ENCODE results near the gene GABRA5.
"Not testable (repeated sequence)": the region's sequence is repeated elsewhere in the genome, so short reads cannot be mapped to it uniquely, and the experiment has no call there.

GABRA5 gene

GRCh38 chr15:26892182-26892518 lies 25.3 kb downstream of the GABRA5 start:
- peaks cover 10% of the 10 kb centered on the region for H3K27me3 ChIP-seq (ENCODE audit: low read depth, low read length)
- H3K36me3 ChIP-seq (ENCODE audit: control insufficient read depth in 1 of 2, insufficient read depth in 2 of 2, low read length in 2 of 2), result no peaks in the 10 kb centered on the region
- no peak overlapping the region for H3K27ac ChIP-seq (ENCODE audit: low read length)
- H3K4me3 ChIP-seq (ENCODE audit: low read depth in 1 of 2, low read length in 2 of 2), result peak overlapping the region; percentile 16 to 65
- no peaks in the 10 kb centered on the region for H3K9me3 ChIP-seq (ENCODE audit: control insufficient read depth in 1 of 2, low read length in 2 of 2)
- H3K4me1 ChIP-seq (ENCODE audit: control insufficient read depth in 1 of 2, insufficient read depth in 2 of 2, low read length in 2 of 2), result peaks cover 0 to 10% of the 10 kb centered on the region in 2 donors

GRCh38 chr15:26892678-26893077 lies 25.8 kb downstream of the GABRA5 start:
- peaks cover 10% of the 10 kb centered on the region for H3K27me3 ChIP-seq (ENCODE audit: low read depth, low read length)
- H3K9me3 ChIP-seq (ENCODE audit: control insufficient read depth in 1 of 2, low read length in 2 of 2), result no peaks in the 10 kb centered on the region
- H3K27ac ChIP-seq (ENCODE audit: low read length), result no peak overlapping the region
- no peaks in the 10 kb centered on the region for H3K36me3 ChIP-seq (ENCODE audit: control insufficient read depth in 1 of 2, insufficient read depth in 2 of 2, low read length in 2 of 2)
- peaks cover 0 to 10% of the 10 kb centered on the region in 2 donors for H3K4me1 ChIP-seq (ENCODE audit: control insufficient read depth in 1 of 2, insufficient read depth in 2 of 2, low read length in 2 of 2)
- no peak overlapping the region for H3K4me3 ChIP-seq (ENCODE audit: low read depth in 1 of 2, low read length in 2 of 2)

GRCh38 chr15:26893351-26894065 lies 26.6 kb downstream of the GABRA5 start:
- Histone ChIP-seq H3K27ac (ENCODE audit: low read length) (no peak overlapping the region), H3K9me3 (ENCODE audit: control insufficient read depth in 1 of 2, low read length in 2 of 2) (no peaks in the 10 kb centered on the region), H3K27me3 (ENCODE audit: low read depth, low read length) (peaks cover 10% of the 10 kb centered on the region), H3K36me3 (ENCODE audit: control insufficient read depth in 1 of 2, insufficient read depth in 2 of 2, low read length in 2 of 2) (no peaks in the 10 kb centered on the region), H3K4me1 (ENCODE audit: control insufficient read depth in 1 of 2, insufficient read depth in 2 of 2, low read length in 2 of 2) (peaks cover 0 to 10% of the 10 kb centered on the region in 2 donors), H3K4me3 (ENCODE audit: low read depth in 1 of 2, low read length in 2 of 2) (no peak overlapping the region)

GRCh38 chr15:26894181-26894580 lies 27.3 kb downstream of the GABRA5 start:
- H3K36me3 ChIP-seq (ENCODE audit: control insufficient read depth in 1 of 2, insufficient read depth in 2 of 2, low read length in 2 of 2), result no peaks in the 10 kb centered on the region
- H3K27ac ChIP-seq (ENCODE audit: low read length), result no peak overlapping the region
- peaks cover 10% of the 10 kb centered on the region for H3K27me3 ChIP-seq (ENCODE audit: low read depth, low read length)
- no peak overlapping the region for H3K4me3 ChIP-seq (ENCODE audit: low read depth in 1 of 2, low read length in 2 of 2)
- H3K4me1 ChIP-seq (ENCODE audit: control insufficient read depth in 1 of 2, insufficient read depth in 2 of 2, low read length in 2 of 2), result peaks cover 0 to 6% of the 10 kb centered on the region in 2 donors
- no peaks in the 10 kb centered on the region for H3K9me3 ChIP-seq (ENCODE audit: control insufficient read depth in 1 of 2, low read length in 2 of 2)

- H3K4me3 ChIP-seq (ENCODE audit: low read depth in 1 of 2, low read length in 2 of 2), result not testable (repeated sequence)
Observed at GRCh38 chr15:26895346-26895745, 28.5 kb downstream of the GABRA5 start.

GRCh38 chr15:26899658-26900057 lies 32.8 kb downstream of the GABRA5 start:
- peaks cover 0 to 14% of the 10 kb centered on the region in 2 donors for H3K9me3 ChIP-seq (ENCODE audit: control insufficient read depth in 1 of 2, low read length in 2 of 2)

More at GRCh38 chr15:26895346-26895745, 28.5 kb downstream of the GABRA5 start:
- not testable (repeated sequence) for H3K36me3 ChIP-seq (ENCODE audit: control insufficient read depth in 1 of 2, insufficient read depth in 2 of 2, low read length in 2 of 2); H3K27ac ChIP-seq (ENCODE audit: low read length); H3K4me1 ChIP-seq (ENCODE audit: control insufficient read depth in 1 of 2, insufficient read depth in 2 of 2, low read length in 2 of 2); H3K9me3 ChIP-seq (ENCODE audit: control insufficient read depth in 1 of 2, low read length in 2 of 2)
- peaks cover 10% of the 10 kb centered on the region for H3K27me3 ChIP-seq (ENCODE audit: low read depth, low read length)

GRCh38 chr15:26901041-26901440 lies 34.2 kb downstream of the GABRA5 start:
- H3K4me3 ChIP-seq (ENCODE audit: low read depth in 1 of 2, low read length in 2 of 2), result no peak overlapping the region

More at GRCh38 chr15:26899658-26900057, 32.8 kb downstream of the GABRA5 start:
- no peaks in the 10 kb centered on the region for H3K36me3 ChIP-seq (ENCODE audit: control insufficient read depth in 1 of 2, insufficient read depth in 2 of 2, low read length in 2 of 2)
- no peaks in the 10 kb centered on the region for H3K4me1 ChIP-seq (ENCODE audit: control insufficient read depth in 1 of 2, insufficient read depth in 2 of 2, low read length in 2 of 2)
- H3K27me3 ChIP-seq (ENCODE audit: low read depth, low read length), result no peaks in the 10 kb centered on the region
- H3K27ac ChIP-seq (ENCODE audit: low read length), result no peak overlapping the region
- H3K4me3 ChIP-seq (ENCODE audit: low read depth in 1 of 2, low read length in 2 of 2), result no peak overlapping the region

GRCh38 chr15:26910715-26911114 lies 43.9 kb downstream of the GABRA5 start:
- Histone ChIP-seq H3K4me1 (ENCODE audit: control insufficient read depth in 1 of 2, insufficient read depth in 2 of 2, low read length in 2 of 2) (no peaks in the 10 kb centered on the region), H3K36me3 (ENCODE audit: control insufficient read depth in 1 of 2, insufficient read depth in 2 of 2, low read length in 2 of 2) (no peaks in the 10 kb centered on the region), H3K9me3 (ENCODE audit: control insufficient read depth in 1 of 2, low read length in 2 of 2) (peaks cover 0 to 6% of the 10 kb centered on the region in 2 donors), H3K27ac (ENCODE audit: low read length) (no peak overlapping the region), H3K4me3 (ENCODE audit: low read depth in 1 of 2, low read length in 2 of 2) (no peak overlapping the region), H3K27me3 (ENCODE audit: low read depth, low read length) (no peaks in the 10 kb centered on the region)

More at GRCh38 chr15:26901041-26901440, 34.2 kb downstream of the GABRA5 start:
- Histone ChIP-seq H3K27ac (ENCODE audit: low read length) (no peak overlapping the region), H3K36me3 (ENCODE audit: control insufficient read depth in 1 of 2, insufficient read depth in 2 of 2, low read length in 2 of 2) (no peaks in the 10 kb centered on the region), H3K9me3 (ENCODE audit: control insufficient read depth in 1 of 2, low read length in 2 of 2) (peaks cover 0 to 25% of the 10 kb centered on the region in 2 donors), H3K27me3 (ENCODE audit: low read depth, low read length) (no peaks in the 10 kb centered on the region), H3K4me1 (ENCODE audit: control insufficient read depth in 1 of 2, insufficient read depth in 2 of 2, low read length in 2 of 2) (no peaks in the 10 kb centered on the region)

- H3K27me3 ChIP-seq (ENCODE audit: low read depth, low read length), result no peaks in the 10 kb centered on the region
- no peak overlapping the region for H3K27ac ChIP-seq (ENCODE audit: low read length)
- H3K36me3 ChIP-seq (ENCODE audit: control insufficient read depth in 1 of 2, insufficient read depth in 2 of 2, low read length in 2 of 2), result no peaks in the 10 kb centered on the region
- H3K4me3 ChIP-seq (ENCODE audit: low read depth in 1 of 2, low read length in 2 of 2), result no peak overlapping the region
- H3K9me3 ChIP-seq (ENCODE audit: control insufficient read depth in 1 of 2, low read length in 2 of 2), result peaks cover 7 to 25% of the 10 kb centered on the region in 2 donors
- H3K4me1 ChIP-seq (ENCODE audit: control insufficient read depth in 1 of 2, insufficient read depth in 2 of 2, low read length in 2 of 2), result no peaks in the 10 kb centered on the region
Observed at GRCh38 chr15:26921433-26921832, 54.6 kb downstream of the GABRA5 start.

- Histone ChIP-seq H3K9me3 (ENCODE audit: control insufficient read depth in 1 of 2, low read length in 2 of 2) (peaks cover 0 to 4% of the 10 kb centered on the region in 2 donors), H3K4me3 (ENCODE audit: low read depth in 1 of 2, low read length in 2 of 2) (no peak overlapping the region), H3K27me3 (ENCODE audit: low read depth, low read length) (no peaks in the 10 kb centered on the region), H3K4me1 (ENCODE audit: control insufficient read depth in 1 of 2, insufficient read depth in 2 of 2, low read length in 2 of 2) (no peaks in the 10 kb centered on the region), H3K36me3 (ENCODE audit: control insufficient read depth in 1 of 2, insufficient read depth in 2 of 2, low read length in 2 of 2) (no peaks in the 10 kb centered on the region), H3K27ac (ENCODE audit: low read length) (no peak overlapping the region)
Observed at GRCh38 chr15:26926081-26926480, 59.2 kb downstream of the GABRA5 start.

GRCh38 chr15:26928051-26928450 lies 61.2 kb downstream of the GABRA5 start:
- H3K36me3 ChIP-seq (ENCODE audit: control insufficient read depth in 1 of 2, insufficient read depth in 2 of 2, low read length in 2 of 2), result no peaks in the 10 kb centered on the region
- H3K4me1 ChIP-seq (ENCODE audit: control insufficient read depth in 1 of 2, insufficient read depth in 2 of 2, low read length in 2 of 2), result no peaks in the 10 kb centered on the region
- H3K27ac ChIP-seq (ENCODE audit: low read length), result no peak overlapping the region
- no peak overlapping the region for H3K4me3 ChIP-seq (ENCODE audit: low read depth in 1 of 2, low read length in 2 of 2)
- no peaks in the 10 kb centered on the region for H3K27me3 ChIP-seq (ENCODE audit: low read depth, low read length)
- H3K9me3 ChIP-seq (ENCODE audit: control insufficient read depth in 1 of 2, low read length in 2 of 2), result no peaks in the 10 kb centered on the region

- Histone ChIP-seq H3K27me3 (ENCODE audit: low read depth, low read length) (no peaks in the 10 kb centered on the region), H3K4me1 (ENCODE audit: control insufficient read depth in 1 of 2, insufficient read depth in 2 of 2, low read length in 2 of 2) (no peaks in the 10 kb centered on the region), H3K4me3 (ENCODE audit: low read depth in 1 of 2, low read length in 2 of 2) (no peak overlapping the region), H3K36me3 (ENCODE audit: control insufficient read depth in 1 of 2, insufficient read depth in 2 of 2, low read length in 2 of 2) (no peaks in the 10 kb centered on the region), H3K9me3 (ENCODE audit: control insufficient read depth in 1 of 2, low read length in 2 of 2) (no peaks in the 10 kb centered on the region), H3K27ac (ENCODE audit: low read length) (no peak overlapping the region)
Observed at GRCh38 chr15:26929588-26929987, 62.7 kb downstream of the GABRA5 start.
